Measurements from ENCODE around the gene THUMPD2. TPM values are rescaled to one million over a fixed set of nuclear protein-coding genes. Genes with fewer than 3 reads are reported as not detected.

Gene THUMPD2
- total RNA-seq, 2 donors from 2014 or later = 8.0 to 8.3 TPM

DNA sequence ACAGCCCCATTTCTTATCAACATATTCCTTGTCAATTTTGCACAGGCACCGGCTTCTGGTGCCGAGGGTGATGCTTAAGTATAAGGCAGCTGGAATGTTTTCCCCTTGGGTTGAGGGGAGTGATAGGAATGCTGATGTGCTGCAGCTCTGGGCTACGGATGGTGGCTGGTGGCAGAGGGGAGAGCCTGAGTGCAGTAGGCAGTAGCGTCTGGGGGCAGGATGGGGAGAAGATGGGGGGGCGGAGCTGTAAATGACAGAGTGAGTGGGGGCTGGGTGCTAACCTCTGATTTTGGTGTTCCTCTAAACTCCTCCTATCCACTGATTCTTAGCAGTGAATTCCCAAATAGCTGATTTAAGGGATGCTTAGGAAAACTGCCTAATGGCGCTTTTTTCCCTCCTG lies 92.6 kb downstream of the THUMPD2 start:
- TF ChIP-seq, protein P1, sequence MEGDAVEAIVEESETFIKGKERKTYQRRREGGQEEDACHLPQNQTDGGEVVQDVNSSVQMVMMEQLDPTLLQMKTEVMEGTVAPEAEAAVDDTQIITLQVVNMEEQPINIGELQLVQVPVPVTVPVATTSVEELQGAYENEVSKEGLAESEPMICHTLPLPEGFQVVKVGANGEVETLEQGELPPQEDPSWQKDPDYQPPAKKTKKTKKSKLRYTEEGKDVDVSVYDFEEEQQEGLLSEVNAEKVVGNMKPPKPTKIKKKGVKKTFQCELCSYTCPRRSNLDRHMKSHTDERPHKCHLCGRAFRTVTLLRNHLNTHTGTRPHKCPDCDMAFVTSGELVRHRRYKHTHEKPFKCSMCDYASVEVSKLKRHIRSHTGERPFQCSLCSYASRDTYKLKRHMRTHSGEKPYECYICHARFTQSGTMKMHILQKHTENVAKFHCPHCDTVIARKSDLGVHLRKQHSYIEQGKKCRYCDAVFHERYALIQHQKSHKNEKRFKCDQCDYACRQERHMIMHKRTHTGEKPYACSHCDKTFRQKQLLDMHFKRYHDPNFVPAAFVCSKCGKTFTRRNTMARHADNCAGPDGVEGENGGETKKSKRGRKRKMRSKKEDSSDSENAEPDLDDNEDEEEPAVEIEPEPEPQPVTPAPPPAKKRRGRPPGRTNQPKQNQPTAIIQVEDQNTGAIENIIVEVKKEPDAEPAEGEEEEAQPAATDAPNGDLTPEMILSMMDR (IDR thresholded peaks at IDR 0.05) = no peak
- intact Hi-C loops (cut with DNase I) = no loop called here
- no peaks in the 10 kb centered on the region for H3K4me1 ChIP-seq
- H3K36me3 ChIP-seq = no peaks in the 10 kb centered on the region
- DNase-seq = no peak
- no peak overlapping the region for H3K27ac ChIP-seq
- H3K4me3 ChIP-seq = no peak overlapping the region
- no peak overlapping the region for H3K9ac ChIP-seq (ENCODE audit: low read depth in 2 of 2, low read length in 2 of 2)
- H3K27me3 ChIP-seq = no peaks in the 10 kb centered on the region
- H3K9me3 ChIP-seq = no peaks in the 10 kb centered on the region

Other genes with a start within 250 kb of the THUMPD2 start
- gene TMEM178A, start 113.3 kb downstream of the THUMPD2 start, total RNA-seq = 1 to 10 TPM in 1 of 2 donors, under 1 TPM in 1; 0.49 to 1.0 TPM

Data from colonic mucosa (tissue), 4 donors.